HEK293T (cell line): ENCODE results near the gene DHRSX.

Experiments used
- ARNT ChIP-seq: fragments of 450-650 bp; IDR thresholded peaks from 2 replicates; pipeline ENCODE4 v1.6.1; 2017; ENCODE audit warnings: mild to moderate bottlenecking
- BHLHE40 ChIP-seq: fragments of 450-650 bp; IDR thresholded peaks from 2 replicates; pipeline ENCODE4 v1.6.1; 2016; ENCODE audit warnings: mild to moderate bottlenecking, moderate library complexity, borderline replicate concordance
- FOXA1 ChIP-seq: fragments of 450-650 bp; IDR thresholded peaks from 2 replicates; pipeline ENCODE4 v1.6.1; 2016; ENCODE audit warnings: mild to moderate bottlenecking
- FOXK2 ChIP-seq: fragments of 450-650 bp; IDR thresholded peaks from 2 replicates; pipeline ENCODE4 v1.6.1; 2016; ENCODE audit warnings: mild to moderate bottlenecking
- HDGF ChIP-seq: fragments of 450-650 bp; IDR thresholded peaks from 2 replicates; pipeline ENCODE4 v1.6.1; 2017; ENCODE audit warnings: antibody characterized with exemption, borderline replicate concordance
- L3MBTL2 ChIP-seq: fragments of 450-650 bp; conservative IDR thresholded peaks from 2 replicates; pipeline ENCODE4 v1.6.1; 2016; ENCODE audit warnings: mild to moderate bottlenecking
- LEF1 ChIP-seq: fragments of 450-650 bp; IDR thresholded peaks from 2 replicates; pipeline ENCODE4 v1.6.1; 2017; ENCODE audit warnings: mild to moderate bottlenecking, borderline replicate concordance
- NFRKB ChIP-seq: fragments of 450-650 bp; IDR thresholded peaks from 2 replicates; pipeline ENCODE4 v1.6.1; 2016; ENCODE audit warnings: mild to moderate bottlenecking, moderate library complexity
- SP1 ChIP-seq: fragments of 450-650 bp; IDR thresholded peaks from 2 replicates; pipeline ENCODE4 v1.6.1; 2017
- SUZ12 ChIP-seq: fragments of 450-650 bp; IDR thresholded peaks from 2 replicates; pipeline ENCODE4 v1.6.1; 2016; ENCODE audit warnings: mild to moderate bottlenecking
- TARDBP ChIP-seq: fragments of 450-650 bp; IDR thresholded peaks from 2 replicates; pipeline ENCODE4 v1.6.1; 2016
- ZNF384 ChIP-seq: fragments of 450-650 bp; IDR thresholded peaks from 2 replicates; pipeline ENCODE4 v1.6.1; 2016
- TF ChIP-seq, protein P1 (sequence below): fragments of 450-650 bp; IDR thresholded peaks from 2 replicates; pipeline ENCODE4 v1.6.1; 2016

DNA sequence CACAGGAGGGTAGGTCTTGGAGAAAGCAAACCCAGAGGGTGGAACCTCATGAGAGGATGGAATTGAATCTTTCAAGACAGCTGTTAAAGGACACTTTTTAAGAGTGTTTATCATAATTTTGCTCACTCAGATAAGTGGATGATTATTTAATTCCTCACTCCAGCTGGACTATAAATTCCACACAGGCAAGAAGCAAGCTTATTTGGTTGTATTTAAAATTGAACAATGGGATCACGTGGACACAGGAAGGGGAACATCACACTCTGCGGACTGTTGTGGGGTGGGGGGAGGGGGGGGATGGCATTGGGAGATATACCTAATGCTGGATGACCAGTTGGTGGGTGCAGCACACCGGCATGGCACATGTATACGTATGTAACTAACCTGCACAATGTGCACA, 116.3 kb downstream of the DHRSX start:
- TF ChIP-seq BHLHE40 (no peak), ZNF384 (no peak), FOXK2 (no peak), NFRKB (no peak), ARNT (no peak), SUZ12 (no peak), TARDBP (no peak), LEF1 (no peak), SP1 (no peak), HDGF (no peak), L3MBTL2 (no peak), FOXA1 (no peak)
- TF ChIP-seq, protein P1, sequence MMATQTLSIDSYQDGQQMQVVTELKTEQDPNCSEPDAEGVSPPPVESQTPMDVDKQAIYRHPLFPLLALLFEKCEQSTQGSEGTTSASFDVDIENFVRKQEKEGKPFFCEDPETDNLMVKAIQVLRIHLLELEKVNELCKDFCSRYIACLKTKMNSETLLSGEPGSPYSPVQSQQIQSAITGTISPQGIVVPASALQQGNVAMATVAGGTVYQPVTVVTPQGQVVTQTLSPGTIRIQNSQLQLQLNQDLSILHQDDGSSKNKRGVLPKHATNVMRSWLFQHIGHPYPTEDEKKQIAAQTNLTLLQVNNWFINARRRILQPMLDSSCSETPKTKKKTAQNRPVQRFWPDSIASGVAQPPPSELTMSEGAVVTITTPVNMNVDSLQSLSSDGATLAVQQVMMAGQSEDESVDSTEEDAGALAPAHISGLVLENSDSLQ = no peak
